Cardiac muscle cell (in vitro differentiated cells and primary cell): ENCODE measurements around the gene FBRS. TPM values are rescaled to one million over a fixed set of nuclear protein-coding genes. Genes with fewer than 3 reads are reported as not detected.

Source experiments
- DNase-seq, 2 donors: peaks; one replicate each; pipeline versions ENCODE4 v3.0.0 to v3.0.0-alpha.2; 2010 to 2017; ENCODE audit warnings: low read depth in 1 of 2, low spot score in 1 of 2
- H3K27ac ChIP-seq: fragments of 200-600 bp; sonication (generic); 2 replicates; pipeline ENCODE4 v1.5.1; 2016
- H3K27me3 ChIP-seq: fragments of 200-600 bp; sonication (generic); 2 replicates; pipeline ENCODE4 v1.6.0; 2016; ENCODE audit warnings: control low read depth
- H3K36me3 ChIP-seq: fragments of 200-600 bp; sonication (generic); 2 replicates; pipeline ENCODE4 v1.5.1; 2016; ENCODE audit warnings: control low read depth
- H3K4me1 ChIP-seq: fragments of 200-600 bp; sonication (generic); 2 replicates; pipeline ENCODE4 v1.8.1; 2017; ENCODE audit warnings: low read depth, mild to moderate bottlenecking, mixed run types
- H3K4me3 ChIP-seq: fragments of 200-600 bp; sonication (generic); 2 replicates; pipeline ENCODE4 v1.5.1; 2016; ENCODE audit warnings: mild to moderate bottlenecking
- H3K9me3 ChIP-seq: fragments of 200-600 bp; sonication (generic); 2 replicates; pipeline ENCODE4 v1.5.1; 2017; ENCODE audit warnings: low read depth, mild to moderate bottlenecking, control low read depth
- polyA plus RNA-seq: library from polyadenylated mRNA; unstranded; fragments of >200 nt; fragmentation: Nextera tagmentation; extraction: Ambion mirVana; gene quantifications from 2 replicates; pipeline ENCODE4 v1.2.1, GENCODE V29; 2016
- total RNA-seq: library from RNA; depleted of rRNA; stranded (reverse); fragments of >200 nt; gene quantifications from 2 replicates; pipeline ENCODE4 v1.2.3, GENCODE V29; 2016
- TF ChIP-seq, protein P1 (sequence below): IDR thresholded peaks from 2 replicates; pipeline ENCODE4 v1.5.1; 2012; ENCODE audit warnings: low read depth, mild to moderate bottlenecking, low read length

The FBRS gene
- total and polyA plus RNA-seq, 2 experiments from 2014 or later: 21.2 to 55.4 TPM

DNA sequence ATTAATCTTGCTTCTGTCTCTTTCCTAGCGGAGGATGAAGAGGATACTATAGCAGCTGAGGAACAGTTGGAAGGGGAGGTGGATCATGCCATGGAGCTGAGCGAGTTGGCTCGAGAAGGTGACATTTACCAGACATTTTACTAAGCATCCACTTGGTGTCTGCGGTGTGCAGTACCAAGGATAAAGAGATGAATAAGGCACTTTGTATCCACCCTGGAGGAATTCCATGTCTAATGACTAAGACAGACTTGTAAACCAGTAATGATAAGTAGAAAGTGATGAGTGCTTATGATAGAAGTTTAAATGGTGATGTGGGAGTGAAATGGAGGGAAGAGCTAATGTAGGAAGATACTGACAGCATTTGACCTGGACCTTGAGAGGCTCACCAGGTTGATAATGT, 52.7 kb downstream of the FBRS start:
- Histone ChIP-seq H3K4me3 (no peak overlapping the region), H3K27ac (no peak overlapping the region), H3K4me1 (no peaks in the 10 kb centered on the region), H3K27me3 (no peaks in the 10 kb centered on the region), H3K9me3 (no peaks in the 10 kb centered on the region), H3K36me3 (peaks cover 89% of the 10 kb centered on the region)
- DNase-seq: peak in 1 of 2 donors; percentile 45
- TF ChIP-seq, protein P1, sequence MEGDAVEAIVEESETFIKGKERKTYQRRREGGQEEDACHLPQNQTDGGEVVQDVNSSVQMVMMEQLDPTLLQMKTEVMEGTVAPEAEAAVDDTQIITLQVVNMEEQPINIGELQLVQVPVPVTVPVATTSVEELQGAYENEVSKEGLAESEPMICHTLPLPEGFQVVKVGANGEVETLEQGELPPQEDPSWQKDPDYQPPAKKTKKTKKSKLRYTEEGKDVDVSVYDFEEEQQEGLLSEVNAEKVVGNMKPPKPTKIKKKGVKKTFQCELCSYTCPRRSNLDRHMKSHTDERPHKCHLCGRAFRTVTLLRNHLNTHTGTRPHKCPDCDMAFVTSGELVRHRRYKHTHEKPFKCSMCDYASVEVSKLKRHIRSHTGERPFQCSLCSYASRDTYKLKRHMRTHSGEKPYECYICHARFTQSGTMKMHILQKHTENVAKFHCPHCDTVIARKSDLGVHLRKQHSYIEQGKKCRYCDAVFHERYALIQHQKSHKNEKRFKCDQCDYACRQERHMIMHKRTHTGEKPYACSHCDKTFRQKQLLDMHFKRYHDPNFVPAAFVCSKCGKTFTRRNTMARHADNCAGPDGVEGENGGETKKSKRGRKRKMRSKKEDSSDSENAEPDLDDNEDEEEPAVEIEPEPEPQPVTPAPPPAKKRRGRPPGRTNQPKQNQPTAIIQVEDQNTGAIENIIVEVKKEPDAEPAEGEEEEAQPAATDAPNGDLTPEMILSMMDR: no peak

DNA sequence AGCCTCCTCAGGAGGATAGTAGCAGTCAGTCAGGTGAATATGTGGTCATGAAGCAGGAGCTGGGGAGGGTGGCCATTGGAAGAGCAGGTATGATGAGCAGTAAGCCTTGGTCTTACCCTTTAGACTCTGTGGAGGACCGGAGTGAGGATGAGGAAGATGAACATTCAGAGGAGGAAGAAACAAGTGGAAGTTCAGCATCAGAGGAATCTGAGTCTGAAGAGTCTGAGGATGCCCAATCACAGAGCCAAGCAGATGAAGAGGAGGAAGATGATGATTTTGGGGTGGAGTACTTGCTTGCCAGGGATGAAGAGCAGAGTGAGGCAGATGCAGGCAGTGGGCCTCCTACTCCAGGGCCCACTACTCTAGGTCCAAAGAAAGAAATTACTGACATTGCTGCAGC, 53.5 kb downstream of the FBRS start:
- TF ChIP-seq, protein P1: no peak
- DNase-seq: no peak
- Histone ChIP-seq H3K27me3 (no peaks in the 10 kb centered on the region), H3K36me3 (peaks cover 89% of the 10 kb centered on the region), H3K4me3 (no peak overlapping the region), H3K27ac (no peak overlapping the region), H3K9me3 (no peaks in the 10 kb centered on the region), H3K4me1 (no peaks in the 10 kb centered on the region)

DNA sequence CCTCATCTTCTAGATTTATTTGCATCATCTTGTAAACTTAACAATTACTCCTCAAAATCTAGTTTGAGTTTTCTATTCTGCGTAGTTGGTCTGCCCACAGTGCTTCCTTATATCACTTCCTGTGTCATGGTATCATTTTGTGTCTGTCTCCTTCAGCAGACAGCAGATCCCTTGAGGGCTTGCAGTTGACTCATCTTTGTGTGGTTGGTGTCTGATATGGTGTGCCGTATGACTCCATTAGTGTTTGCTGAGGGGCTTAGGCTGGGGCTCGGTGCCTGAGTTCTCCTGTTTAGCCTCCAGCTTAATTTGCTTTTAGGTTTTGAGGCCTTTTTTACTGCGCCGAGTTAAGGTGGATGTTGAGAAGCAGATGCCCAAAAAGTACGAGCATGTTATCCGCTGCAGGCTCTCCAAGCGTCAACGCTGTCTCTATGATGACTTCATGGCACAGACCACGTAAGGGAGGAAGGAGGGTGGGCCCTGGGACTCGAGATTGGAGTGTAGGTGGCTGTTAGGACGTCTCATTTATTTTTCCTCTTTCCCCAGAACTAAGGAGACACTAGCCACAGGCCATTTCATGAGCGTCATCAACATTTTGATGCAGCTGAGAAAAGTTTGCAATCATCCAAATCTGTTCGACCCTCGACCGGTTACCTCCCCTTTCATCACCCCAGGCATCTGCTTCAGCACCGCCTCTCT, 57.7 kb downstream of the FBRS start:
- H3K9me3 ChIP-seq: no peaks in the 10 kb centered on the region
- H3K27me3 ChIP-seq: no peaks in the 10 kb centered on the region
- DNase-seq: peak in 1 of 2 donors; percentile 57
- H3K4me3 ChIP-seq: no peak overlapping the region
- H3K4me1 ChIP-seq: no peaks in the 10 kb centered on the region
- H3K27ac ChIP-seq: no peak overlapping the region
- H3K36me3 ChIP-seq: peaks cover 70% of the 10 kb centered on the region
- TF ChIP-seq, protein P1: no peak

DNA sequence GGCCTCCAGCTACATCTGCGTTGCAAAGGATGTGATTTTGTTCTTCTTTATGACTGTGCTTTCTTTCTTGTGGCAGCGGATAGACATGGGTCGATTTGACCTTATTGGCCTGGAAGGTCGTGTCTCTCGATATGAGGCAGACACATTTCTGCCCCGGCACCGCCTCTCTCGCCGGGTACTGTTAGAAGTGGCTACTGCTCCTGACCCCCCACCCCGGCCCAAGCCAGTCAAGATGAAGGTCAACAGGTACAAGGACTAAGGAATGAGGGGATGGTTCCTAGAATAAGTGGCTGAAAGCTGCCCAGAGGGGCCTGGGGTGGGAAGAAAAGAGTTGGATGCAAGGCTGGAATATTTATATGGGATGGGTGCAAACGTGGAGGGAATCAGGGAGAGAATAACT, 61.9 kb downstream of the FBRS start:
- H3K36me3 ChIP-seq: peaks cover 63% of the 10 kb centered on the region
- DNase-seq: no peak
- no peaks in the 10 kb centered on the region for H3K27me3 ChIP-seq
- no peak overlapping the region for H3K27ac ChIP-seq
- H3K4me1 ChIP-seq: no peaks in the 10 kb centered on the region
- no peaks in the 10 kb centered on the region for H3K9me3 ChIP-seq
- no peak overlapping the region for H3K4me3 ChIP-seq
- TF ChIP-seq, protein P1: no peak

Other genes starting within 250 kb of the FBRS start
- gene DCTPP1, start 228.4 kb upstream of the FBRS start, total RNA-seq: 43.0 and 46.3 TPM in 2 replicates
- 77.0 and 85.2 TPM in 2 replicates for gene DCTPP1, start 228.4 kb upstream of the FBRS start, polyA plus RNA-seq
- gene SEPHS2, start 212.6 kb upstream of the FBRS start, total RNA-seq: 14.0 and 19.6 TPM in 2 replicates
- gene SEPHS2, start 212.6 kb upstream of the FBRS start, polyA plus RNA-seq: 51.9 and 55.3 TPM in 2 replicates
- not detected in 2 replicates for gene ITGAL, start 185.7 kb upstream of the FBRS start, total RNA-seq
- gene ITGAL, start 185.7 kb upstream of the FBRS start, polyA plus RNA-seq: 0.46 TPM in 1 of 2 replicates, not detected in the other
- 73.1 and 79.1 TPM in 2 replicates for gene ZNF768, start 131.9 kb upstream of the FBRS start, total RNA-seq
- 19.4 and 31.0 TPM in 2 replicates for gene ZNF768, start 131.9 kb upstream of the FBRS start, polyA plus RNA-seq
- gene ZNF747, start 123.6 kb upstream of the FBRS start, total RNA-seq: 16.2 and 17.7 TPM in 2 replicates
- gene ZNF747, start 123.6 kb upstream of the FBRS start, polyA plus RNA-seq: 12.7 and 17.5 TPM in 2 replicates
- gene ZNF764, start 100.1 kb upstream of the FBRS start, total RNA-seq: 25.3 and 34.7 TPM in 2 replicates
- gene ZNF764, start 100.1 kb upstream of the FBRS start, polyA plus RNA-seq: 12.0 and 17.9 TPM in 2 replicates
- gene ZNF688, start 86.7 kb upstream of the FBRS start, total RNA-seq: 18.3 and 22.0 TPM in 2 replicates
- 12.4 and 25.0 TPM in 2 replicates for gene ZNF688, start 86.7 kb upstream of the FBRS start, polyA plus RNA-seq
- 19.3 and 25.5 TPM in 2 replicates for gene ZNF785, start 72.7 kb upstream of the FBRS start, total RNA-seq
- gene ZNF785, start 72.7 kb upstream of the FBRS start, polyA plus RNA-seq: 12.0 and 12.9 TPM in 2 replicates
- gene ZNF689, start 48.0 kb upstream of the FBRS start, total RNA-seq: 19.4 and 19.5 TPM in 2 replicates
- gene ZNF689, start 48.0 kb upstream of the FBRS start, polyA plus RNA-seq: 11.3 and 17.9 TPM in 2 replicates
- gene PRR14, start 7.5 kb upstream of the FBRS start, total RNA-seq: 30.8 and 33.7 TPM in 2 replicates
- 25.0 and 28.5 TPM in 2 replicates for gene PRR14, start 7.5 kb upstream of the FBRS start, polyA plus RNA-seq
- 14.8 and 20.9 TPM in 2 replicates for gene SRCAP, start 40.7 kb downstream of the FBRS start, total RNA-seq
- 38.0 and 42.9 TPM in 2 replicates for gene SRCAP, start 40.7 kb downstream of the FBRS start, polyA plus RNA-seq
- gene PHKG2, start 90.0 kb downstream of the FBRS start, total RNA-seq: 29.7 and 35.1 TPM in 2 replicates
- 52.1 and 57.0 TPM in 2 replicates for gene PHKG2, start 90.0 kb downstream of the FBRS start, polyA plus RNA-seq
- gene CFAP119, start 103.6 kb downstream of the FBRS start, total RNA-seq: 7.1 and 9.1 TPM in 2 replicates
- gene CFAP119, start 103.6 kb downstream of the FBRS start, polyA plus RNA-seq: 7.4 and 16.4 TPM in 2 replicates
- gene RNF40, start 103.9 kb downstream of the FBRS start, total RNA-seq: 91.8 and 104 TPM in 2 replicates
- gene RNF40, start 103.9 kb downstream of the FBRS start, polyA plus RNA-seq: 64.5 and 76.3 TPM in 2 replicates
- 41.7 and 50.9 TPM in 2 replicates for gene ZNF629, start 128.8 kb downstream of the FBRS start, total RNA-seq
- 20.1 and 22.2 TPM in 2 replicates for gene ZNF629, start 128.8 kb downstream of the FBRS start, polyA plus RNA-seq
- 39.8 and 53.0 TPM in 2 replicates for gene BCL7C, start 235.6 kb downstream of the FBRS start, total RNA-seq
- gene BCL7C, start 235.6 kb downstream of the FBRS start, polyA plus RNA-seq: 50.5 and 60.6 TPM in 2 replicates
- 4.9 and 5.0 TPM in 2 replicates for gene CTF1, start 238.2 kb downstream of the FBRS start, total RNA-seq
- gene CTF1, start 238.2 kb downstream of the FBRS start, polyA plus RNA-seq: 14.0 and 23.4 TPM in 2 replicates